Spleen (tissue), 7 donors: ENCODE measurements around the gene PRPF38A.

Source experiments
- CTCF ChIP-seq, 11 experiments: fragments of 200-600 bp in 7 of 11; fragments of 450-650 bp in 4 of 11; sonication (generic) in 4 of 11; IDR thresholded peaks in 8 of 11; conservative IDR thresholded peaks in 3 of 11; 1 replicate in 7 of 11; 2 replicates in 4 of 11; pipeline versions ENCODE4 v1.4.0 to v1.8.0; 2016 to 2021; ENCODE audit warnings: antibody characterized with exemption in 11 of 11, inconsistent platforms in 4 of 11, mild to moderate bottlenecking in 1 of 11
- POLR2AphosphoS5 ChIP-seq, 3 donors: sonication (generic); formaldehyde crosslinking; IDR thresholded peaks; one replicate each; pipeline ENCODE4 v1.5.1; 2017; ENCODE audit warnings: antibody characterized with exemption in 3 of 3
- donor health status: DM: no; HTN: no; CAD: no; lungs with moderate emphysema.
- donor health status: DM: no; HTN: no; CAD: no.
- donor health status: DM: no; HTN: no; CAD: no.

- TF ChIP-seq POLR2AphosphoS5 (IDR thresholded peaks at IDR 0.05) (peak in 2 of 3 donors; percentile 24 to 51), CTCF (IDR thresholded peaks at IDR 0.05 in 8 of 11, conservative IDR thresholded peaks at IDR 0.05 in 3 of 11) (no peak)
Observed at GRCh38 chr1:52357397-52357796, 47.0 kb upstream of the PRPF38A start.
